Body of pancreas (tissue), 4 donors: ENCODE results near the gene TWIST1. TPM values are rescaled to one million over a fixed set of nuclear protein-coding genes. Genes with fewer than 3 reads are reported as not detected.

Experiments
- ATAC-seq: fragments of 150-250 bp; one replicate; pipeline ENCODE4 v1.9.1; 2016
- DNase-seq, 4 donors: peaks; one replicate each; pipeline ENCODE4 v3.0.0-alpha.2; 2019
- H3K27ac ChIP-seq, 4 donors: fragments of 200-600 bp; sonication (generic); 1 replicate in 3 of 4; 2 replicates in 1 of 4; pipeline versions ENCODE4 v1.5.1 to v1.6.1; 2016 to 2019; ENCODE audit warnings: mild to moderate bottlenecking in 1 of 4, mixed read lengths in 1 of 4, moderate library complexity in 1 of 4
- H3K27me3 ChIP-seq, 2 donors: fragments of 200-600 bp; sonication (generic); one replicate each; pipeline ENCODE4 v1.6.0; 2016; ENCODE audit warnings: mild to moderate bottlenecking in 1 of 2
- H3K36me3 ChIP-seq, 2 donors: fragments of 200-600 bp; sonication (generic); replicated peaks in 1 of 2; 2 replicates each; pipeline ENCODE4 v1.5.1; 2016; ENCODE audit warnings: low read depth in 2 of 2; ENCODE audit not compliant: insufficient read depth in 1 of 2
- H3K4me1 ChIP-seq: fragments of 200-600 bp; sonication (generic); one replicate; pipeline ENCODE4 v1.6.0; 2016
- H3K4me3 ChIP-seq, 2 donors: fragments of 200-600 bp; sonication (generic); 1 replicate in 1 of 2; 2 replicates in 1 of 2; pipeline ENCODE4 v1.5.1; 2016 to 2019
- H3K9me3 ChIP-seq, 3 donors: fragments of 200-600 bp; sonication (generic); 1 replicate in 2 of 3; 2 replicates in 1 of 3; pipeline ENCODE4 v1.5.1; 2016
- CTCF ChIP-seq, 7 experiments: fragments of 450-650 bp in 4 of 7; fragments of 200-600 bp in 3 of 7; sonication (generic) in 3 of 7; IDR thresholded peaks; one replicate each; pipeline ENCODE4 v1.5.1; 2016 to 2019; ENCODE audit warnings: antibody characterized with exemption in 7 of 7
- POLR2A ChIP-seq, 3 donors: fragments of 450-650 bp; IDR thresholded peaks; one replicate each; pipeline ENCODE4 v1.6.1; 2016; ENCODE audit warnings: antibody characterized with exemption in 3 of 3, mild to moderate bottlenecking in 2 of 3
- WGBS, 2 donors: methylation state at CpG; one replicate each; pipeline ENCODE4 v1.1.5; 2017; 5-methylcytosine and 5-hydroxymethylcytosine counted together
- intact Hi-C: fragments of 100-400 bp; cut with DNase I; formaldehyde crosslinking; loops from one replicate; pipeline ENCODE4 v1.15.1; 2023
- total RNA-seq, 2 donors: library from RNA; depleted of rRNA; stranded (reverse); fragments of >200 nt; gene quantifications; one replicate each; pipeline ENCODE4 v1.1.0, GENCODE V29; 2016

Gene TWIST1
- total RNA-seq, 2 donors from 2014 or later, result 0.52 to 3.0 TPM

GRCh38 chr7:19110026-19110730 lies 7.3 kb downstream of the TWIST1 start:
- DNase-seq (no peak), ATAC-seq (no peak)
- Histone ChIP-seq H3K27ac (no peak overlapping the region), H3K4me3 (no peak overlapping the region), H3K9me3 (no peaks in the 10 kb centered on the region), H3K4me1 (peaks cover 26% of the 10 kb centered on the region), H3K36me3 (no peaks in the 10 kb centered on the region), H3K27me3 (peaks cover 0 to 77% of the 10 kb centered on the region in 2 donors)
- TF ChIP-seq CTCF (IDR thresholded peaks at IDR 0.05) (no peak), POLR2A (IDR thresholded peaks at IDR 0.05) (no peak)
- intact Hi-C loops, result no loop called here
- 11 to 13% methylated on average over 11 of the region's 11 CpGs for WGBS, 2 donors

DNA sequence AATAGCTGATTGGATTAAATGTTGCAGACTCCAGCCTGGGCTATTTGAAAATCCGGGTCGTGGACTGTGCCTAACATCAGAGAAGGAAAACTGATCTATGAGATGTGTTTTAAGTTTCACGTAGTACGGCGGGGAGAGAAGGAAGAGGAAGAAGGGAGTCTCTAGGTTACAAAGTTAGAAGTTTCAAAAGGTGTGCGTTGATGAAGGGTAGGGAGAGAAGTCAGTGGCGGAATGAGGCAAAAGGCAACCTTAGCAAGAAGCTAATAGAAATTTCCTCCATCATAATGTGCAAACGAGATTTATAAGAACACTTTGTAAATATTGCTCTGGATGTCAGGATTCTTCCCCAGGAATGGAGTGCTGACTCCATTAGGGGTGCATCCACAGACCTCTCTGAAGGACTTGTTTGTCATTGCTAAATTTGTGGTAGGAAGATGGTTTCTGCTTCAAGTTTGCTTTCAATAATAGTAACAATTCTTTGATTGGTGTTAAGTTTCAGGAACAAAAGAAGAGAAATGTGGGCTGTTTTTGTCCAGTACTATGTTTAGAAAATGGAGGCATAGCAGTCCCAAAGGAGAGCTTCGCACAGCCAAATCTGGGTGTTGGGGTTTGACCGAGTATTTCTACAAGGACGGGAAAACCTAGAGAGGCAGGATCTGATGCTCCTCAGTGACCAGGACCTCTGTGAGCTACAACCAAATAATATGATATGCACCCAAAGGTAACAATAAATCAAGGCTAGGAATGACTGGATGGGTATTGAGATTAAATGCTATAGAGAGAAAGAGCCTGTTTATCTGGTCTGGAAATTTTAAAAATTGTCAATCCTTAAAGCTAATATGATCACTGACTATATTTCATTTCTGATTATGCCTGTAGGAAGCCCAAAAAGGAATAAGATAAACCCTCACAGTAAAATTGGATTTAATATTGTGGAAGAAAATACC lies 8.2 kb downstream of the TWIST1 start:
- DNase-seq (no peak), ATAC-seq (no peak)
- Histone ChIP-seq H3K4me1 (peaks cover 26% of the 10 kb centered on the region), H3K36me3 (no peaks in the 10 kb centered on the region), H3K4me3 (no peak overlapping the region), H3K27me3 (peaks cover 0 to 71% of the 10 kb centered on the region in 2 donors), H3K27ac (no peak overlapping the region), H3K9me3 (no peaks in the 10 kb centered on the region)
- intact Hi-C loops, result no loop called here
- WGBS, 2 donors, result 10 to 15% methylated on average over 11 of the region's 11 CpGs
- TF ChIP-seq CTCF (IDR thresholded peaks at IDR 0.05) (no peak), POLR2A (IDR thresholded peaks at IDR 0.05) (no peak)

DNA sequence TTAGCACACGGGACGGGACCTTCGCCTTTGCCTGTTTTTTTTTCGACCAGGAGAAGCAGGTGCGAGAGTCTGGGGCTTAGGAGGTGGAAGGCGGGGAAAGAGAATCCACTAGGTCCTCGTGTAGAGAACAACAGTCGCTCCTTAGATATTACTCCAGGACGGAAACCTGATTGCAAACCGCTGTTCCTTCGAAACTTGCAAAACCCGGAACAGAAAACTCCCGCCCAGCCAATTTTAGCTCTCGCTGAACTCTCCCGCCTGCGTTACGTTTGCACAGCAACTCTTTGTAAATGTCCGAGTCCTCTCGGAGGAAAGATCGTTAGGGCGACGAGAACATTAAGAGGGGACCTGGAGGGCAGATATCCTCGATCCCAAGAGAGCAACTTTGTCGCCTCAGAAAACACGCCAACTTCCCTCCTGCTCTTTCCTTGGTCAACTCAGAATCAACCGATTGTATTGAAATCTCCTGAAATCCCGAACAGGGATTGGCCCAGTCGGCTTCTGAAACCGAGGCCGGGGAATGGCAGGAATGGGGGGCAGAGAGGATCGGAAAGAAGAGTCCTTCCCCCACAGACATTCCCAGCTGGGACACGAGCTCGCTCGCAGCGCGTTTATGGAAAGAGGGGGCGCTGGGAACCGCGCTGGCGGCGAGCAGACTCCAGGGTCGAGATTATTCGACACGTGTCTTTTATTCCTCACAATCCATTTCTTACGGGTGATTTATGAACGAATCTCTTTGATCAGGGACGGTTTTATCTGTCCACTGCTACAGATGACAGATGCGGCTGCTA lies 9.9 kb downstream of the TWIST1 start:
- TF ChIP-seq CTCF (IDR thresholded peaks at IDR 0.05) (no peak), POLR2A (IDR thresholded peaks at IDR 0.05) (no peak)
- peaks cover 26% of the 10 kb centered on the region for H3K4me1 ChIP-seq
- H3K9me3 ChIP-seq, result no peaks in the 10 kb centered on the region
- no peak overlapping the region for H3K27ac ChIP-seq
- H3K36me3 ChIP-seq, result no peaks in the 10 kb centered on the region
- intact Hi-C loops, result no loop called here
- WGBS, 2 donors, result 2% methylated on average over 44 to 48 of the region's 48 CpGs
- peak; percentile 53 for ATAC-seq
- H3K4me3 ChIP-seq, result no peak overlapping the region
- peaks cover 0 to 62% of the 10 kb centered on the region in 2 donors for H3K27me3 ChIP-seq
- peak in 1 of 4 donors; percentile 21 for DNase-seq

GRCh38 chr7:19107081-19107355 lies 10.4 kb downstream of the TWIST1 start:
- intact Hi-C loops, result no loop called here
- Histone ChIP-seq H3K27ac (no peak overlapping the region), H3K4me3 (no peak overlapping the region), H3K4me1 (peaks cover 26% of the 10 kb centered on the region), H3K9me3 (no peaks in the 10 kb centered on the region), H3K36me3 (no peaks in the 10 kb centered on the region), H3K27me3 (peaks cover 0 to 58% of the 10 kb centered on the region in 2 donors)
- no peak for DNase-seq
- WGBS, 2 donors, result 4 to 5% methylated on average over 6 of the region's 6 CpGs
- no peak for TF ChIP-seq POLR2A (IDR thresholded peaks at IDR 0.05)
- no peak for TF ChIP-seq CTCF (IDR thresholded peaks at IDR 0.05)
- peak; percentile 33 for ATAC-seq
